ENCODE measurements around the gene ACLY.
A peak's percentile ranks its signal among the peaks of the same experiment; 100 is the strongest.

The ACLY gene

GRCh38 chr17:41895617-41896016, 23.1 kb downstream of the ACLY start:
- Histone ChIP-seq H3K27me3 (ENCODE audit: insufficient read depth, low read depth, severe bottlenecking) (no peaks in the 10 kb centered on the region), H3K36me3 (peaks cover 100% of the 10 kb centered on the region), H3K9me3 (ENCODE audit: severe bottlenecking) (no peaks in the 10 kb centered on the region), H3K27ac (no peak overlapping the region; the same call in 1 of the 2 replicates), H3K4me3 (ENCODE audit: low read depth, low read length) (no peak overlapping the region)
- TF ChIP-seq CTCF (IDR thresholded peaks at IDR 0.05; ENCODE audit: low read depth, low read length), result no peak
- peak; percentile 39 for DNase-seq

GRCh38 chr17:41894791-41895331, 23.9 kb downstream of the ACLY start:
- Histone ChIP-seq H3K27me3 (ENCODE audit: insufficient read depth, low read depth, severe bottlenecking) (no peaks in the 10 kb centered on the region), H3K27ac (no peak overlapping the region)

GRCh38 chr17:41893384-41893783, 25.4 kb downstream of the ACLY start:
- peaks cover 100% of the 10 kb centered on the region for H3K36me3 ChIP-seq
- no peak overlapping the region for H3K27ac ChIP-seq
- no peak for TF ChIP-seq CTCF (IDR thresholded peaks at IDR 0.05; ENCODE audit: low read depth, low read length)
- no peaks in the 10 kb centered on the region for H3K27me3 ChIP-seq (ENCODE audit: insufficient read depth, low read depth, severe bottlenecking)
- H3K9me3 ChIP-seq (ENCODE audit: severe bottlenecking), result no peaks in the 10 kb centered on the region
- no peak for DNase-seq
- no peak overlapping the region for H3K4me3 ChIP-seq (ENCODE audit: low read depth, low read length)

More at GRCh38 chr17:41894791-41895331, 23.9 kb downstream of the ACLY start:
- Histone ChIP-seq H3K36me3 (peaks cover 100% of the 10 kb centered on the region), H3K4me3 (ENCODE audit: low read depth, low read length) (no peak overlapping the region), H3K9me3 (ENCODE audit: severe bottlenecking) (no peaks in the 10 kb centered on the region)
- no peak for TF ChIP-seq CTCF (IDR thresholded peaks at IDR 0.05; ENCODE audit: low read depth, low read length)
- no peak for DNase-seq

GRCh38 chr17:41892021-41892376, 26.8 kb downstream of the ACLY start:
- H3K27me3 ChIP-seq (ENCODE audit: insufficient read depth, low read depth, severe bottlenecking), result no peaks in the 10 kb centered on the region
- peaks cover 100% of the 10 kb centered on the region for H3K36me3 ChIP-seq
- no peaks in the 10 kb centered on the region for H3K9me3 ChIP-seq (ENCODE audit: severe bottlenecking)
- no peak overlapping the region; the same call in 1 of the 2 replicates for H3K27ac ChIP-seq
- no peak for TF ChIP-seq CTCF (IDR thresholded peaks at IDR 0.05; ENCODE audit: low read depth, low read length)
- H3K4me3 ChIP-seq (ENCODE audit: low read depth, low read length), result no peak overlapping the region
- no peak for DNase-seq

- peaks cover 100% of the 10 kb centered on the region for H3K36me3 ChIP-seq
- H3K27ac ChIP-seq, result peak overlapping the region; percentile 32
- DNase-seq, result no peak
- H3K9me3 ChIP-seq (ENCODE audit: severe bottlenecking), result no peaks in the 10 kb centered on the region
- no peak overlapping the region for H3K4me3 ChIP-seq (ENCODE audit: low read depth, low read length)
- no peaks in the 10 kb centered on the region for H3K27me3 ChIP-seq (ENCODE audit: insufficient read depth, low read depth, severe bottlenecking)
- no peak for TF ChIP-seq CTCF (IDR thresholded peaks at IDR 0.05; ENCODE audit: low read depth, low read length)
These were observed 27.4 kb downstream of the ACLY start for GRCh38 chr17:41891135-41892020.
